Prostate gland (tissue), 2 donors: Measurements from ENCODE around the gene SMIM11.
"Not testable (repeated sequence)": the region's sequence is repeated elsewhere in the genome, so short reads cannot be mapped to it uniquely, and the experiment has no call there.

ENCODE experiments used
- POLR2A ChIP-seq: fragments of 450-650 bp; IDR thresholded peaks from one replicate; pipeline ENCODE4 v1.6.1; 2016; ENCODE audit warnings: antibody characterized with exemption, mild to moderate bottlenecking
- TF ChIP-seq, protein P1 (sequence below), 4 experiments: fragments of 200-600 bp in 2 of 4; fragments of 450-650 bp in 2 of 4; sonication (generic) in 2 of 4; IDR thresholded peaks; 1 replicate in 3 of 4; 2 replicates in 1 of 4; pipeline ENCODE4 v1.5.1; 2016 to 2019; ENCODE audit warnings: antibody characterized with exemption in 4 of 4, mild to moderate bottlenecking in 2 of 4, moderate library complexity in 2 of 4

DNA sequence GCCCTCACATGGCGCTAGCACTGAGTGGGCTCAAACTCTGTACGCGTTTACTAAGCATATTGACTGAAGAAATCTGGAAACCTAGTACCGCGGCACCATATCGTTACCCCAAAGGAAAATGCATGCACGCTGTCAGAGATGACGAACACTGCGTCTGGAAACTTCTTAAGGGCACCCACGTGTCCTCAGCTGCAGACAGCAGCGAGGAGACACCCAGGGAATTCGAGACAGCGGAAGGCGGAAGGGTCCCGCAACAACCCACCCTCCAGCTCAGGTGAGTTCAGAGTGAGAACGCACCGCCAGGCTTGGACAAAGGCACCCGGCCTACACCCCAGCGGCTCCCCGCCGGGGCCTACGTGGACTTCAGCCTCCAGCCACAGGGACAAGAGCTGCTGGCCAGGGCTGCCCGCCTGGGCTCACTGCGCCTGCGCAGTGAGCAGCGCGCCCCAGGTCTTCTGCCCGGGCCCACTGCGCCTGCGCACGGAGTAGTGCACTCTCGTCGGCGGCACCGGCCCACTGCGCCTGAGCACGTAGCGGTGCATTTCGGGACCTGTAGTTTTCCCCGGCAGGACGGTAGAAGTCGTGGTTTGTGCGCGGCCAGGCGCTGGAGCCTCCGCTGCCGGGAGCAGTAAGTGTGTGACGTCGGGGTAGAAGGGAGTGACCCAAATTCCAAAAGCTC lies at the start of gene SMIM11:
- TF ChIP-seq, protein P1, sequence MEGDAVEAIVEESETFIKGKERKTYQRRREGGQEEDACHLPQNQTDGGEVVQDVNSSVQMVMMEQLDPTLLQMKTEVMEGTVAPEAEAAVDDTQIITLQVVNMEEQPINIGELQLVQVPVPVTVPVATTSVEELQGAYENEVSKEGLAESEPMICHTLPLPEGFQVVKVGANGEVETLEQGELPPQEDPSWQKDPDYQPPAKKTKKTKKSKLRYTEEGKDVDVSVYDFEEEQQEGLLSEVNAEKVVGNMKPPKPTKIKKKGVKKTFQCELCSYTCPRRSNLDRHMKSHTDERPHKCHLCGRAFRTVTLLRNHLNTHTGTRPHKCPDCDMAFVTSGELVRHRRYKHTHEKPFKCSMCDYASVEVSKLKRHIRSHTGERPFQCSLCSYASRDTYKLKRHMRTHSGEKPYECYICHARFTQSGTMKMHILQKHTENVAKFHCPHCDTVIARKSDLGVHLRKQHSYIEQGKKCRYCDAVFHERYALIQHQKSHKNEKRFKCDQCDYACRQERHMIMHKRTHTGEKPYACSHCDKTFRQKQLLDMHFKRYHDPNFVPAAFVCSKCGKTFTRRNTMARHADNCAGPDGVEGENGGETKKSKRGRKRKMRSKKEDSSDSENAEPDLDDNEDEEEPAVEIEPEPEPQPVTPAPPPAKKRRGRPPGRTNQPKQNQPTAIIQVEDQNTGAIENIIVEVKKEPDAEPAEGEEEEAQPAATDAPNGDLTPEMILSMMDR (IDR thresholded peaks at IDR 0.05) = not testable (repeated sequence)
- not testable (repeated sequence) for TF ChIP-seq POLR2A
